ENCODE data around the gene FAM200C.

- TF ChIP-seq CTCF (CRISPR knock-in tag; IDR thresholded peaks at IDR 0.05) (no peak), NR2C2 (CRISPR knock-in tag; IDR thresholded peaks at IDR 0.05; ENCODE audit: borderline replicate concordance) (no peak), ZNF770 (CRISPR knock-in tag; IDR thresholded peaks at IDR 0.05) (no peak), RAD21 (CRISPR knock-in tag; IDR thresholded peaks at IDR 0.05) (no peak), EP300 (IDR thresholded peaks at IDR 0.05; ENCODE audit: low read depth in 2 of 2, low read length in 2 of 2) (no peak), EP300 (CRISPR knock-in tag; IDR thresholded peaks at IDR 0.05; ENCODE audit: borderline replicate concordance) (no peak), KIAA2018 (CRISPR knock-in tag; IDR thresholded peaks at IDR 0.05; ENCODE audit: borderline replicate concordance) (no peak)
Observed at GRCh38 chr5:160369990-160370712, 29.7 kb downstream of the FAM200C start, which contains the start of gene C1QTNF2.

Measured in HepG2 (cell line).